Stimulated activated CD4-positive, alpha-beta T cell treated with anti-CD3 and anti-CD28 coated beads, Interleukin-4, amount 100 ng/mL, for 1 hour (primary cell): ENCODE measurements around the gene TRPV6.

ENCODE experiments used
- DNase-seq: peaks from one replicate; pipeline ENCODE4 v3.0.0-alpha.2; 2020

The TRPV6 gene

GRCh38 chr7:142882338-142882678, 3.2 kb downstream of the TRPV6 start:
- no peak for DNase-seq

- no peak for DNase-seq
These were observed 3.8 kb downstream of the TRPV6 start for GRCh38 chr7:142881586-142882337.

- DNase-seq: peak; percentile 35
These were observed 4.6 kb downstream of the TRPV6 start for GRCh38 chr7:142880876-142881505.

GRCh38 chr7:142879060-142879459, 6.5 kb downstream of the TRPV6 start:
- DNase-seq: no peak

DNA sequence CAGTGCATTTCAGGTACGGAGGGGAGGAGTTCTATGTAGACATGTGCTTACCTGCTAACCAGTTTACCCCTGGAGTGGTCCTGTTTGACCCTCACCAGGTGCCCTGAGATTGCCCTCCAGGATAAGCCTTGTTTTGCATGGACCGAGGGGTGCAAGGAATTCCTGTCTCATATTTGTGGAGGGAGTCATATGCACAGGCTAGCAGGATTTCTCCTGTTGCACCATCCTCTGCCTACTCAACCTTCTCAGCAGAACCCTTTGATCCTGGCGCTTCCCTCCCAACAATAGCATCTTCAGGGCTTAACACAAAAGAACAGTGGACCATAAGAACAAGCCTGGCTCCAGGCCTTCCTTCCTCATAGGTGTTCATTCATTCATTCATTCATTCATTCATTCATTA, 7.2 kb downstream of the TRPV6 start:
- DNase-seq: no peak

GRCh38 chr7:142876991-142877910, 8.3 kb downstream of the TRPV6 start:
- no peak for DNase-seq

DNA sequence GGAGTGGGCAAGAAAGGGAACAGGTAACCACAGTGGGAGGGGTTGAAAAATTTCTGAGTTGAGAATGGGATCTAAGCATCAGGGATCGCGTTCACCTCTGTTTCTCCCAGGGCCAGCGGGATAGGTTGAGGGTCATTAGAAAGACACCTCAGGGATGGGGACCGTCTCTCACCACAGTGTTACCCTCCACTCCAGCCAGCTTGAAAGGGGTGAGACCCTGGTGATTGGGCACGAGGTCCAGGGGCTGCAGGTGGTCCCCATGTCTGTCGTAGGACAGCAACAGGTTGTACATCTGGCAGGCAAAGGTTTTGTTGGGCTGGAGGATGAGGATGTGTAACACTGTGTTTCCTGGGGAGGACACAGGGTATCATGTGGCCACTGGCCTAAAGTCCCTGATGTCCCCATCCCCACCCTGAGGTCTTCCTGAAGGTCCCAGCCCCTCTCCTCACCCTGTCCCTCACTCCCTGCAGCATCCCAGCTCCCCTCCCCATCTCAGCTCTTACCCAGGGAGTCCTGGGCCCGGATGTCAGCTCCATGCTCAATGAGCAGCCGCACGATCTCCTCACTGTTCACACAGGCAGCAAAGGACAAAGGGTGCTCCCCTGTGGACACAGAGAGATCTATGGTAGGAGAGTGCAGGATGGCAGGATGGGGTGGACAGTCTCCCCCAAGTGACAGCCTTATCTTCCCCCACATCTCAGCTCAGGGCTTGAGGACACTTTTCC, 9.1 kb downstream of the TRPV6 start:
- no peak for DNase-seq

DNA sequence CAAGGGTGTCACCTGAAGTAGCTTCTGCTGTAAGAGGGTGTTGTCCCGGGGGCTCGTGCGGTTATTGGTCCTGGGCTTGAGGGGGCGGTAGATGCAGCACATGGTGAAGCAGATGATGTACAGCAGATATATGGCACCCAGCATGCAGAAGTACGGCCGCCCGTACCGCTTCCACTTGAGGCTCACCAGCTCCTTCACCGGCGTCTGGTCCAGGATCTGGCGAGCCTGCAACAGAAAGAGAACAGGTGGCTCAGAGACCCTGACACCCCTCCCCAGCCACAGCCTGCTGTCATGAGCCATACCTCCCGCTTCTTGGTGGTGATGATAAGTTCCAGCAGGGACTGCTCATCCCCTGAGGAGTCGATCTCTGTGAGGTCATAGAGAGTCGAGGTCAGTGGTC, 10.1 kb downstream of the TRPV6 start:
- DNase-seq: no peak

DNA sequence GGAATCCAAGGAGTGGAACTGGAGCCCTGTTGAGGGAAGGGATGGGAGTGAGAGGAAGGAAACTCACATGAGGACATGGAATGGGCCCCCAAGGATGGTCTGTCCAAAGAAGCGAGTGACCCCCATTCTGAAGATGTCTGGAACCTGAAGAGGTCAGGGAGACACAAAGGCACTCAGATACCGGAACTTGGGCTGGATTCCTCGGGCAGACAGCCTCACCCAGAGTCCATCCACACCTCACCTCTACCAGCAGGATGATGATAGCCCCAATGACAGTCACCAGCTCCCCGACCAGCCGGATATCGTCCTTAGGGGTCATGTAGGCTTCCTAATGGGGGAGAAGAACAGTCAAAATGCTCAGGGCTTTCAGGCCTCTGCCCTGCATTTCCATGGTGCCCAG, 10.7 kb downstream of the TRPV6 start:
- no peak for DNase-seq

- no peak for DNase-seq
These were observed 11.1 kb downstream of the TRPV6 start for GRCh38 chr7:142874409-142874808.

GRCh38 chr7:142873871-142874270, 11.7 kb downstream of the TRPV6 start:
- DNase-seq: no peak

- DNase-seq: peak; percentile 30
These were observed 12.2 kb downstream of the TRPV6 start for GRCh38 chr7:142873281-142873784.

DNA sequence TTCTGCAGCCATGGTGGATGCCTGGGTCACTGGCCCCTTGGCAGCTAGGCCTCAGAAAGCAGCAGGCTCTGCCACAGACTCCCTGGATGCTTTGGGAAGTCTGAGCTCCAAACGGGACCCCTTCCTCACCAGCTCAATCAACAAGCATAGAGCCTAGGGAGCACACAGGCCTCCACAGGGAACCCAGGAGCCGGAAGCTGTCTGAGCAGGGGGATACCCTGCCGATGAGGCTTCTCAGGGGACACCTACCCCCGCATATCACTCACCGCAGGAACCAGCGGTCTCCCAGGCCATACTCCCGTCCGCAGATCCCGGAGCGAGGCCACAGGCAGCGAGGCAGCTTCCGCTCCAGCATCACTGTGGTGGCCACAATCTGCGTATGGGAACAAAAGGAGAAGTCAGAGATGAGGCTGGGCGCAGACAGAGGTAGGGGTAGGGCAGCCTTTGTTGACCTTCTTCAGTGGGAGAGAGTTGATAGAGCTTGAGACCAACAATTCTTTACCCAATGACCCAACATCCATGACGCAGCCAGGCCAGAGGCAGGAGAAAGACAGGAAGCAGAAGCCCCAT, 13.4 kb downstream of the TRPV6 start:
- DNase-seq: no peak

DNA sequence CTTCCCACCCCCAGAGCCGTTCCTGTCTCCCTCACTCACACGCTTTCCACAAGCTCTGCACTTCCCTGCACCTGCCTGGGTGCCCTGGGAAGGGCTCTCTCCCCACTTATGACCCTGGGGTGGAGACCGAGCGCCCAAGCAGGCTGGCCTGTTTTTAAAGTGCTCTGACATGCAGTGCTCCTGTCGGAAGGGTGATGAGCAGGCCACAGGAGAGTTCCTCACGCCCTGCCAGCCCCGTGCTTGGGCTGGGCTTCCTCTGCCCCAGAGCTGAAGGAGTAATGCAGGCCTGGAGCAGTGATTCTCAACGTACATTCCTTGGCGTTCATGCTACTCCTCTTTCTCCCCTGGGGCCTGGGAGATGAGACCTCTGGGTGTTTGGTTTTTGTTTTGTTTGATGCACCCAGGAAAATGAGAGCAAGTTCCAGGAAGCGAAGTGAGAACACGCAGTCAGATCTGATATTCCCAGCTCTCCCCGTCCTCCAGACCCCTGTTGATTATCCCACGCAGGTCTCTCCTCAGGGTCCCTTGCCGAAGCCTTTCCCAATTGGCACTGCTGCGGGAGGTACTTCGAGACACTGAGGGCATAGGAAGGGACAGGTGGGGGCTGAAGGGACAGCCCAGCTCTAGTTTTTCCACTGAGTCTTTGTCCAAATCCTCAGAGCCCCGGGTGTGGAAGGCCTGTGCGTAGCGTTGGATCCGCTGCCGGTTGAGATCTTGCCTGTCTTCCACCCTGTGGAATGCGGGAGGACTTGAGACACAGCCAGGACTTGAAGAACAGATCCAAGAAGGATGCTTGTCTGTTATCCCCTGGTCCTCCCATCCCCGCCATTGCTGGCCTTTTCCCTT, 14.1 kb downstream of the TRPV6 start:
- DNase-seq: no peak

DNA sequence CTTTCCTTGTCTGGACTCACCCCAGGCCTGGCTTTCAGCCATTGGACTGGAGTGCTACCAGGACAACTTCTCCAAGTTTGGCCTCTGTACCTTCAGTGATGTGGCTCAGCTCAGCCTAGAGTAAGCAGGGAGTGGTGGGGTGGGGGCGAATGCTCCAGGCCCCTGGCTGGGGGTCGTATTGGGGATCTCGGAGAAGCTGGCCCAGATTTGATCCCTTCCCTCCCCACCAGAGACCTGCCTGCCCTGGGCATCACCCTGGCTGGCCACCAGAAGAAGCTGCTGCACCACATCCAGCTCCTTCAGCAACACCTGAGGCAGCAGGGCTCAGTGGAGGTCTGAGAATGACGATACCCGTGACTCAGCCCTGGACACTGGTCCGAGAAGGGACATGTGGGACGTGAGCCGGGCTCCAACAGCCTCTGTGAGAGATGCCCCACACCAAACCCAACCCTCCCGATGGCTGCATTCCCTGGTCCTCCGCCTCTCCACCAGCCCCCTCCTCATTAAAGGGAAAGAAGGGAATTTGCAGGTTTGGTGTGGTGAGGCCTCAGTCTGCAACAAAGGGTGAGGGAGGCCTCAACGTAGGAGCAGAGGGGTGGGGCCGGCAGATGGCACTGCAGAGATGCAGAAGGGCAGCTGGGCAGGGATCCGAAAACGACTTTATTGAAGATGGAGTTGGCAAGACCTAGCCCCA, 14.8 kb downstream of the TRPV6 start:
- no peak for DNase-seq

GRCh38 chr7:142870147-142870559, 15.4 kb downstream of the TRPV6 start:
- no peak for DNase-seq

DNA sequence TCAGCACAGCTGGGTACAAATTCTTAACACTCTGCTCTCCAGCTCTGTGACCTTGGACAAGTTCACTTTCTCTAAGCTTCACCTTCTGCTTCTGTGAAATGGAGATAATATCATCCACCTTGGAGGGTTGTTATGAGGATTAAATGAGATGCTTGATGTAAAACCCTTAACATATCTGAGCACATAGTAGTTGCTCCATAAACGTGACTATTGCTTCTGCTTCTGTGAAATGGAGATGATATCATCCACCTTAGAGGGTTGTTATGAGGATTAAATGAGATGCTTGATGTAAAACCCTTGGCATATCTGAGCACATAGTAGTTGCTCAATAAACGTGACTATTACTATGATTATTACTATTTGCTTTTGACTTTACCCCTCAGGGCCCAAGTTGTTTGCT, 16.1 kb downstream of the TRPV6 start:
- DNase-seq: no peak

- no peak for DNase-seq
These were observed 16.5 kb downstream of the TRPV6 start for GRCh38 chr7:142868986-142869415.

DNA sequence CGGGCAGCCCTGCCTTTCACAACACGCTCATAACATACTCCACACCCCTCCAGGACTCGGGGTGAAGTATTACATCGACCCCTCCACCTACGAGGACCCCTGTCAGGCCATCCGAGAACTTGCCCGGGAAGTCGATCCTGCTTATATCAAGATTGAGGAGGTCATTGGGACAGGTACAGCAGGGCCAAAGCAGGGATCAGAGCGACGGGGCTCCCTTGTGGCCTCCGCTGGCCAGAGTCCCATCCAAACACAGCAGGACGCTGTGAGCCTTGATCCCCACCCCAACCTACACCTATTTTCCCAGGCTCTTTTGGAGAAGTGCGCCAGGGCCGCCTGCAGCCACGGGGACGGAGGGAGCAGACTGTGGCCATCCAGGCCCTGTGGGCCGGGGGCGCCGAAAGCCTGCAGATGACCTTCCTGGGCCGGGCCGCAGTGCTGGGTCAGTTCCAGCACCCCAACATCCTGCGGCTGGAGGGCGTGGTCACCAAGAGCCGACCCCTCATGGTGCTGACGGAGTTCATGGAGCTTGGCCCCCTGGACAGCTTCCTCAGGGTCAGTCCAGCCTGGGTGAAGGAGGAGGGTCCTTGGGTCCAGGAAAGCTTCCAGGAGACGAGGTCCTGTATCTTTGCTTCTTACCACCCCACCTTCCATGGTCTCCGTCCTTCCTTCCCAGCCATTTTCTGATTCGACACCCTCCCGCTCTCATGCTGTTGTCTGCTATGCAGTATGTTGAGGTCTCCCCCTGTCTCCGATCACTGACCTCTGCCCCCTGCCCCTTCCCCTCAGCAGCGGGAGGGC, 17.2 kb downstream of the TRPV6 start:
- DNase-seq: no peak
